Right atrium auricular region (tissue), 2 donors: ENCODE data around the gene HHIP. TPM values are rescaled to one million over a fixed set of nuclear protein-coding genes. Genes with fewer than 3 reads are reported as not detected.

Experiments
- DNase-seq: peaks from one replicate; pipeline ENCODE4 v3.0.0-alpha.2; 2019; ENCODE audit warnings: low spot score
- H3K27ac ChIP-seq, 2 donors: fragments of 200-600 bp; sonication (generic); 1 replicate in 1 of 2; 2 replicates in 1 of 2; pipeline ENCODE4 v1.5.1; 2016 to 2019
- H3K27me3 ChIP-seq, 2 donors: fragments of 200-600 bp; sonication (generic); one replicate each; pipeline versions ENCODE4 v1.5.1 to v1.6.0; 2017 to 2019
- H3K36me3 ChIP-seq: fragments of 200-600 bp; sonication (generic); one replicate; pipeline ENCODE4 v1.5.1; 2016
- H3K4me1 ChIP-seq, 2 donors: fragments of 200-600 bp; sonication (generic); one replicate each; pipeline versions ENCODE4 v1.5.1 to v1.6.0; 2017 to 2019
- H3K4me3 ChIP-seq, 2 donors: fragments of 200-600 bp; sonication (generic); 1 replicate in 1 of 2; 2 replicates in 1 of 2; pipeline ENCODE4 v1.5.1; 2017 to 2019; ENCODE audit warnings: mild to moderate bottlenecking in 1 of 2, moderate library complexity in 1 of 2
- H3K9me3 ChIP-seq, 2 donors: fragments of 200-600 bp; sonication (generic); one replicate each; pipeline ENCODE4 v1.5.1; 2019
- CTCF ChIP-seq, 2 donors: fragments of 200-600 bp; sonication (generic); IDR thresholded peaks; one replicate each; pipeline ENCODE4 v1.5.1; 2019; ENCODE audit warnings: antibody characterized with exemption in 2 of 2
- total RNA-seq, 2 donors: library from RNA; depleted of rRNA; stranded (reverse); fragments of >200 nt; gene quantifications; one replicate each; pipeline ENCODE4 v1.1.0, GENCODE V29; 2016

HHIP gene
- total RNA-seq, 2 donors from 2014 or later, result 0.31 to 14.5 TPM

GRCh38 chr4:144658015-144658567 lies 12.1 kb downstream of the HHIP start:
- no peaks in the 10 kb centered on the region for H3K9me3 ChIP-seq
- H3K4me3 ChIP-seq, result no peak overlapping the region
- no peak for TF ChIP-seq CTCF (IDR thresholded peaks at IDR 0.05)
- H3K27me3 ChIP-seq, result no peaks in the 10 kb centered on the region
- no peaks in the 10 kb centered on the region for H3K36me3 ChIP-seq
- no peak overlapping the region for H3K27ac ChIP-seq
- H3K4me1 ChIP-seq, result no peaks in the 10 kb centered on the region
- DNase-seq, result no peak

DNA sequence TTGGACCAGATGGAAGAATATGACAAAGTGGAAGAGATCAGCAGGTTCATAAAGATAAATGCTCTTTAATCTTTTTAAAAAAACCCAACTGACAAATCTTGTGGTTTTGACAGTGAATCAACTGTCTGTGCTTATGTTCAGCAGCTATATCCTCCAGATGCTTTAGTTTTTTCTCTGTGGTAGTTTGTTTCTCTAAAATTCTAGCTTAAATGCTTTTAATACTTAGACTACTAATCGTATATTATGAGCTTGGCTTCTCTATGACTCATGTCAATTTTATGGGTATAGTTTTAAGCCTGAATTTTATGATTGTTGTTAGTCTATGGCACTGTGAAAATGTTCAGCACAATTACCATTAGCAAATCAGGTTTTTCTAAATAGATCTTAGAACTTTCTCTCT lies 12.9 kb downstream of the HHIP start:
- Histone ChIP-seq H3K4me3 (no peak overlapping the region), H3K4me1 (no peaks in the 10 kb centered on the region), H3K36me3 (no peaks in the 10 kb centered on the region), H3K27ac (no peak overlapping the region), H3K9me3 (no peaks in the 10 kb centered on the region), H3K27me3 (no peaks in the 10 kb centered on the region)
- no peak for DNase-seq
- no peak for TF ChIP-seq CTCF (IDR thresholded peaks at IDR 0.05)

DNA sequence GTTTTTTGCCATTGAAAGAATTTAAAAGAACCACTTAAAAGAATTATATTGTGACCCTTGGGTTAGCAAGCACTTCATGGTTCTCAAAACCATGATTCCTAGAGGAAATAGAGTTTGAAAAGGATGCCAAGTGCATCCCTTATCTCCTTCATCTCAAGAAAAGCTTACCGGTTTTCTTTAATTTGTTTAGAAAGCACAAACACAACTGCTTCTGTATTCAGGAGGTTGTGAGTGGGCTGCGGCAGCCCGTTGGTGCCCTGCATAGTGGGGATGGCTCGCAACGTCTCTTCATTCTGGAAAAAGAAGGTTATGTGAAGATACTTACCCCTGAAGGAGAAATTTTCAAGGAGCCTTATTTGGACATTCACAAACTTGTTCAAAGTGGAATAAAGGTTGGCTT lies 13.5 kb downstream of the HHIP start:
- no peaks in the 10 kb centered on the region for H3K36me3 ChIP-seq
- no peak for DNase-seq
- H3K27ac ChIP-seq, result no peak overlapping the region
- H3K27me3 ChIP-seq, result no peaks in the 10 kb centered on the region
- H3K4me3 ChIP-seq, result no peak overlapping the region
- no peak for TF ChIP-seq CTCF (IDR thresholded peaks at IDR 0.05)
- H3K4me1 ChIP-seq, result no peaks in the 10 kb centered on the region
- H3K9me3 ChIP-seq, result no peaks in the 10 kb centered on the region

- DNase-seq, result no peak
- TF ChIP-seq CTCF (IDR thresholded peaks at IDR 0.05), result no peak
- H3K4me1 ChIP-seq, result no peaks in the 10 kb centered on the region
- H3K36me3 ChIP-seq, result no peaks in the 10 kb centered on the region
- H3K27me3 ChIP-seq, result no peaks in the 10 kb centered on the region
- no peak overlapping the region for H3K4me3 ChIP-seq
- H3K9me3 ChIP-seq, result no peaks in the 10 kb centered on the region
- H3K27ac ChIP-seq, result no peak overlapping the region
Observed at GRCh38 chr4:144663834-144664475, 18.0 kb downstream of the HHIP start.

- no peaks in the 10 kb centered on the region for H3K36me3 ChIP-seq
- no peaks in the 10 kb centered on the region for H3K4me1 ChIP-seq
- DNase-seq, result no peak
- TF ChIP-seq CTCF (IDR thresholded peaks at IDR 0.05), result no peak
- H3K9me3 ChIP-seq, result no peaks in the 10 kb centered on the region
- H3K27ac ChIP-seq, result no peak overlapping the region
- no peaks in the 10 kb centered on the region for H3K27me3 ChIP-seq
- H3K4me3 ChIP-seq, result no peak overlapping the region
Observed at GRCh38 chr4:144666539-144667175, 20.7 kb downstream of the HHIP start.
